Caco-2 (cell line): ENCODE measurements around the gene HLA-DMB. TPM values are rescaled to one million over a fixed set of nuclear protein-coding genes. Genes with fewer than 3 reads are reported as not detected.
A peak's percentile ranks its signal among the peaks of the same experiment; 100 is the strongest.

Experiments
- BruUV-seq: library from RNA; stranded (reverse); fragments of 400-500 nt; replicated peaks from 2 replicates; lab custom pipeline; 2021; lab: Mats Ljungman, UMichigan
- CTCF ChIA-PET: fragments of 300-600 bp; sonication (Branson Sonifier 250); formaldehyde crosslinking; loops from one replicate; lab custom pipeline; 2022; ENCODE audit warnings: antibody characterized with exemption; lab: Charles Lee
- POLR2A ChIA-PET: fragments of 300-600 bp; sonication (Branson Sonifier 250); formaldehyde crosslinking; loops from one replicate; lab custom pipeline; 2022; ENCODE audit warnings: antibody characterized with exemption; lab: Charles Lee
- DNase-seq, 2 experiments: peaks; one replicate each; pipeline versions ENCODE4 v3.0.0 to v3.0.0-alpha.2; 2020 to 2022
- H3K27me3 ChIP-seq: replicated peaks from 2 replicates; pipeline ENCODE4 v1.6.0; 2011; ENCODE audit warnings: low read length; ENCODE audit not compliant: control insufficient read depth, insufficient read depth
- H3K36me3 ChIP-seq: 2 replicates; pipeline ENCODE4 v1.5.1; 2011; ENCODE audit warnings: low read length; ENCODE audit not compliant: control insufficient read depth, insufficient read depth
- H3K4me1 ChIP-seq: fragments of 250-450 bp; sonication (Bioruptor Pico); 2 replicates; pipeline ENCODE4 v1.5.1; 2020; ENCODE audit warnings: mild to moderate bottlenecking
- H3K4me3 ChIP-seq: 2 replicates; pipeline ENCODE4 v1.5.1; 2011; ENCODE audit warnings: low read depth, mild to moderate bottlenecking, control low read depth, low read length
- H3K9me3 ChIP-seq: fragments of 250-450 bp; sonication (Bioruptor Pico); 2 replicates; pipeline ENCODE4 v1.5.1; 2020; ENCODE audit warnings: mild to moderate bottlenecking, moderate library complexity
- H3K27ac Mint-ChIP-seq: one replicate; pipeline ENCODE4 v1.8.0; 2022; ENCODE audit warnings: mixed read lengths; ENCODE audit not compliant: unreplicated experiment
- H3K27me3 Mint-ChIP-seq: one replicate; pipeline ENCODE4 v1.8.0; 2022; ENCODE audit warnings: mixed read lengths; ENCODE audit not compliant: insufficient read depth, unreplicated experiment
- H3K36me3 Mint-ChIP-seq: one replicate; pipeline ENCODE4 v1.8.0; 2022; ENCODE audit warnings: mild to moderate bottlenecking, mixed read lengths; ENCODE audit not compliant: insufficient read depth, unreplicated experiment
- H3K4me1 Mint-ChIP-seq: one replicate; pipeline ENCODE4 v1.8.0; 2022; ENCODE audit warnings: low read depth, mixed read lengths; ENCODE audit not compliant: unreplicated experiment
- H3K4me3 Mint-ChIP-seq: one replicate; pipeline ENCODE4 v1.8.0; 2022; ENCODE audit warnings: mild to moderate bottlenecking, moderate library complexity, mixed read lengths; ENCODE audit not compliant: unreplicated experiment
- H3K9me3 Mint-ChIP-seq: one replicate; pipeline ENCODE4 v1.8.0; 2022; ENCODE audit warnings: mixed read lengths; ENCODE audit not compliant: unreplicated experiment
- intact Hi-C: fragments of 100-400 bp; cut with micrococcal nuclease; formaldehyde crosslinking; loops from one replicate; pipeline ENCODE4 v1.10.0; 2022; ENCODE audit not compliant: unreplicated experiment
- total RNA-seq: library from RNA; stranded (reverse); gene quantifications from 2 replicates; pipeline ENCODE4 v1.2.3, GENCODE V29; 2022
- TF ChIP-seq, protein P1 (sequence below), 2 experiments: fragments of 200-600 bp in 1 of 2; IDR thresholded peaks; 1 replicate in 1 of 2; 2 replicates in 1 of 2; pipeline versions ENCODE4 v1.5.1 to v1.8.0; 2011 to 2022; ENCODE audit warnings: antibody characterized with exemption in 1 of 2, control low read depth in 1 of 2, inconsistent platforms in 1 of 2, low read depth in 1 of 2, low read length in 1 of 2, mild to moderate bottlenecking in 1 of 2, moderate library complexity in 1 of 2; ENCODE audit not compliant: insufficient read depth in 1 of 2, severe bottlenecking in 1 of 2, unreplicated experiment in 1 of 2

The HLA-DMB gene
- total RNA-seq, 1 experiment from 2014 or later: not detected

DNA sequence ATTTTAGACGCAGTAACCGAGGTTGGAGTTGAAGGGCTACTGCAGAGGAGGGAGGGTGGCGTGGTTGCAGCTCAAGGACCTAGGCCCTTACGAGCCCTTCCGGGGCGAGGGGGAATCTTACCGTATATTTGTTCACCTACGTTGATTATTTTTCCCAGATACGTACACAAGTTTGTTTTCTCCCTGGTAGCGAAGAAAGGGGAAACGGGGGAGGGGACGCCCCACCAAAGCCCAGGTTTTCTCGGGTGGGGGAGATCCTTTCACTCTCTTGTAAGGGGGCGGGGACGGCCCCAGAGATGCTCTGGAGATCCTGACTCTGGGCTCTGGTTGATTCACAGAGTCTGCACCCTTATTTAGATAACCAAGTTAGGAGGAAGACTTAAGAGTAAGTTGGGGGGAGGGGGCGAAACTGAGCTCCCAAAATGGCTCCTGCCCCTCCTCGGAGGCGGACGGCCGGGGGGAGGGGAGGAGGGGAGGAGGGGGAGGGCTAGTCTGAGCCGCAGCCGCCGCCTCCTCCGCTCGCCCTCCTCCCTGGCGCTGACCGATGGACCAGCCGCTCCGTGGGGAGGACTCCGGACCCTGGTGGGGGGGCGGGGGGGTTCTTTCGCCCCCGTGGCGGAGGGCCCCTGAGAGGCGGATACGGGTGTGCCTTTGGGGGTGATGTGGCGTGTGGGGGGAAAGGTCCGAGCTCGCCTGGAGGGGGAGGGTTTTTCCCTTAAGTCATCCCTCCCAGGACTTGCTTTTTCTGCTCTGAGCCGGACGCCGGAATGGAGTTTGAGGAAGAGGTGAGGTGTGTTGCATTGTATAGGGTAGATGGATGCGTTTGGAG, 29.8 kb upstream of the HLA-DMB start:
- Mint-ChIP-seq H3K27ac (peak overlapping the region; percentile 100), H3K4me1 (peaks cover 24% of the 10 kb centered on the region), H3K27me3 (no peaks in the 10 kb centered on the region), H3K9me3 (no peaks in the 10 kb centered on the region), H3K36me3 (peaks cover 84% of the 10 kb centered on the region), H3K4me3 (peak overlapping the region; percentile 85)
- Histone ChIP-seq H3K9me3 (no peaks in the 10 kb centered on the region), H3K36me3 (peaks cover 10% of the 10 kb centered on the region), H3K27me3 (no peaks in the 10 kb centered on the region), H3K4me3 (peak overlapping the region; percentile 89), H3K4me1 (peaks cover 15% of the 10 kb centered on the region)
- TF ChIP-seq, protein P1, sequence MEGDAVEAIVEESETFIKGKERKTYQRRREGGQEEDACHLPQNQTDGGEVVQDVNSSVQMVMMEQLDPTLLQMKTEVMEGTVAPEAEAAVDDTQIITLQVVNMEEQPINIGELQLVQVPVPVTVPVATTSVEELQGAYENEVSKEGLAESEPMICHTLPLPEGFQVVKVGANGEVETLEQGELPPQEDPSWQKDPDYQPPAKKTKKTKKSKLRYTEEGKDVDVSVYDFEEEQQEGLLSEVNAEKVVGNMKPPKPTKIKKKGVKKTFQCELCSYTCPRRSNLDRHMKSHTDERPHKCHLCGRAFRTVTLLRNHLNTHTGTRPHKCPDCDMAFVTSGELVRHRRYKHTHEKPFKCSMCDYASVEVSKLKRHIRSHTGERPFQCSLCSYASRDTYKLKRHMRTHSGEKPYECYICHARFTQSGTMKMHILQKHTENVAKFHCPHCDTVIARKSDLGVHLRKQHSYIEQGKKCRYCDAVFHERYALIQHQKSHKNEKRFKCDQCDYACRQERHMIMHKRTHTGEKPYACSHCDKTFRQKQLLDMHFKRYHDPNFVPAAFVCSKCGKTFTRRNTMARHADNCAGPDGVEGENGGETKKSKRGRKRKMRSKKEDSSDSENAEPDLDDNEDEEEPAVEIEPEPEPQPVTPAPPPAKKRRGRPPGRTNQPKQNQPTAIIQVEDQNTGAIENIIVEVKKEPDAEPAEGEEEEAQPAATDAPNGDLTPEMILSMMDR (IDR thresholded peaks at IDR 0.05; ENCODE audit: insufficient read depth in 1 of 2, low read depth in 1 of 2, low read length in 1 of 2, severe bottlenecking in 1 of 2, unreplicated experiment in 1 of 2): no peak
- DNase-seq: peak; percentile 88 to 93
- CTCF ChIA-PET: interaction anchor here (0.7 to 2.9 kb wide), 7 partner anchors 14 to 775 kb away, joined by 3 to 46 read pairs (median 6); partner anchors contain the start of gene TAP2
- intact Hi-C loops: loop anchor here (2.0 kb wide), 1 partner anchor 230 kb away; the partner anchor contains the start of genes RXRB and SLC39A7
- POLR2A ChIA-PET: interaction anchor here (0.5 to 3.4 kb wide), 17 partner anchors 11 to 1231 kb away, joined by 3 to 61 read pairs (median 4); partner anchors contain the start of genes ATF6B, HLA-DMA, RING1 and TAP2
- BruUV-seq: no TSS peak

DNA sequence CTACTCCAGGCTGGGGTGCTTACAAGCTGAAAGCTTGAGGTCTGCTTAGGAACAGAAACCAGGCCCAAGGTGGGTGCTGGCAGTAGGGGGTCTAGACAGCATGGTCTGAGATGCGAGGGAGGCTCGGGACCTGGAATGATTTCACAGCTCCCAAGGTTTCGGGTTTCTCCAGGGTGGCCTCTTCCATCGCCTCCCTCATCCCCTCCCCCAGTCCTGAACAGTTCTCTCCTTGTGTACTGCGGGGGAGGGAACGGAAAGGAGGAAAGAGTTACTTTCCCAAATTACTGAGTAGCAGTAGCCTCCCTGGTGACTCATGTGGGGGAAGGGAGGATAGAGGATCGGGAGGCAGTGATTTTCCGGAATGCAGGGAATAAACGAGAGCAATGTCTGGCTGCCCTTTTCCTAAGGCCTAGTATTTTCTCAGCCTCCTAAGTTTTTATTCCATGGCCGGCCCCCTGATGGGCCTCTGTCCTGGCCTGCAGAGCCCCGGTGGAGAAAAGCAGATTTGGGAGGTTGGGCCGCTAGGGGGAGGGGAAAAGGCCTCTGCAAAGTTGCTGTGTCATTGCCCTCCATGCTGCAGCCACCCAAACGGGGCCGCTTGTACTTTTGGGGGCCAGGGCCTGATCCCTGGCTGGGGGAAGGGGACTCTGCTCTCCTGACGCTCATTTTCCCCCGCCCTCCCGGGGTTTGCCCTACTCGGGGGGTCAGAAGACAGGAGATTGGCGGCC, 29.0 kb upstream of the HLA-DMB start:
- peaks cover 8% of the 10 kb centered on the region for H3K4me1 ChIP-seq
- Mint-ChIP-seq H3K4me1 (peaks cover 21% of the 10 kb centered on the region), H3K27me3 (no peaks in the 10 kb centered on the region), H3K4me3 (peak overlapping the region; percentile 85), H3K27ac (peak overlapping the region; percentile 100), H3K9me3 (no peaks in the 10 kb centered on the region), H3K36me3 (peaks cover 80% of the 10 kb centered on the region)
- BruUV-seq: TSS peak; percentile 31
- POLR2A ChIA-PET: interaction anchor here (0.6 to 3.4 kb wide), 9 partner anchors 12 to 877 kb away, joined by 3 to 61 read pairs (median 4); partner anchors contain the start of genes ATF6B and HLA-DMA
- intact Hi-C loops: loop anchor here (2.0 to 10.0 kb wide), 3 partner anchors 78 to 775 kb away; partner anchors contain the start of genes GPSM3, PBX2, RXRB and SLC39A7
- TF ChIP-seq, protein P1 (IDR thresholded peaks at IDR 0.05; ENCODE audit: insufficient read depth in 1 of 2, low read depth in 1 of 2, low read length in 1 of 2, severe bottlenecking in 1 of 2, unreplicated experiment in 1 of 2): peak; percentile 12 to 41
- H3K36me3 ChIP-seq: peaks cover 10% of the 10 kb centered on the region
- H3K27me3 ChIP-seq: no peaks in the 10 kb centered on the region
- DNase-seq: peak; percentile 83 to 87
- no peaks in the 10 kb centered on the region for H3K9me3 ChIP-seq
- peak overlapping the region; percentile 89 for H3K4me3 ChIP-seq
- CTCF ChIA-PET: interaction anchor here (0.7 to 2.9 kb wide), 4 partner anchors 15 to 36 kb away, joined by 3 to 46 read pairs (median 12); no protein-coding TSS in a partner anchor
